Activated CD8-positive, alpha-beta memory T cell treated with anti-CD3 and anti-CD28 coated beads, Interleukin-2, amount 50 U/mL, for 24 hours (primary cell): ENCODE measurements around the gene ZNF467.

Experiments
- DNase-seq: peaks from one replicate; pipeline ENCODE4 v3.0.0-alpha.2; 2020; ENCODE audit errors: extremely low read depth

ZNF467 gene

DNA sequence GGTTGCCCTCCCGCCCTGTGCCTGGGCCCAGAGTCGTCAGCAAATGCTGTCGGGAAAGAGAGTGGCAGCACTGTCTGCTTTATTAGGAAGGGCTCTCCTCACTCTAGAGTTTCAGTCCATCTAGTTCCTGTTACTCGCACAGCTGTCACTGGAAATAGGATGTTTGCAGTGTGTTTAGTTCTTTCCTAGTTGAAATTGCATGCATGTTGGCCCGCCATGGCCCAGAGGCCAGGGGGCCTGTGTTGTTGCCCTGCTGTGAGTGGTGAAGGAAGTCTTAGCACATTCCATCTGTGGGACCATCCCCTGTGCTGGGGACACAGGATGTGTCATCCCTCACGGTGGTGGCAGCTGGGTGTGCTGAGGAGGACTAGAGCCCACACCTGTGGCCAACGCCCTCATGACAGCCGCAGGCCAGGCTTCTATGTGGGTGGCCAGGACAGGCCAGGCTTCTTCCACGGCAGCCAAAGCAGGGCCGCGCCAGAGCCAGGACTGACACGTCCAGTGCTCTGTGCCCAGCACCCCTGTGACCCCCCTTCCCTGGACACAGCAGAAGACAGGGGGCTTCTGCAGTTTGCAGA lies 45.4 kb downstream of the ZNF467 start:
- no peak for DNase-seq

DNA sequence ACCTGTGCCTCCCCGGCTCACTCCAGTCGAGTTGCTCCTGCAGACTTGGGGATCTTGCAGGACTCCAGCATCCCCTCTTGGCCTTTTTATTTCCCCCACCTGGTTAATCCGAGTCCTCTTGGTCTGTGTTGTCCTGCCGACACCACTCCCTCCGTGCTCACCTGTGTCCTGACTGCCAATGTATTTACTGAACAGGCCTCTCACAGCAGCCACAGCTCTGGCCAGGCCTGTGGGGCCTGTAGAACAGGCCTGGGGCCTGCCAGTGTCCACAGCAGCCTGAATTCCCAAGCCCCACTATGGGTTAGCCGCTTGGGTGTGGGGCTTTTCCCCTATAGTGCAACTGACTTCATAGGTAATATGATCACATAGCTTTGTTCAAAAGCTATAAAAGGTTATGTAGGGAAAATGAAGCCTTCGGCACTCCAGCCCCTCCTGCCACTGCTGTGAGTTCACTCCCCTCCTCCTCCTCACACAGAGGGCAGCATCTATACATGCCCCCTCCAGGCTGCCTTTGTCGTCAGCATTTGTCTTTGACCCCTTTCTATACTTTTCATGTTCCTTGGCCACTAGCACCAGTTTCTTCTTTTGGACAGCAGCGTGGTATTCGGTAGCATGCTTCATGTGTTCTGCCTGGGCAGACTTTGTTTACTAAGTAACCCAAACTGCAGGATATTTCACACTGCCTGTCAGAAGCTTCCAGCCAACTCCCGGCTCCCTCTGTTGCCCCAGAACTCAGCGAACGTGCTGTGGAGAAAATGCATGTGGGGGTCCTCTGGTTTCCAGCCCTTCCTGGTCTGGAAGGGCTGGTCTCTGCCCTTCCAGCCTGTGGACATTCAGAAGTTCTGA lies 46.1 kb downstream of the ZNF467 start:
- DNase-seq = no peak

DNA sequence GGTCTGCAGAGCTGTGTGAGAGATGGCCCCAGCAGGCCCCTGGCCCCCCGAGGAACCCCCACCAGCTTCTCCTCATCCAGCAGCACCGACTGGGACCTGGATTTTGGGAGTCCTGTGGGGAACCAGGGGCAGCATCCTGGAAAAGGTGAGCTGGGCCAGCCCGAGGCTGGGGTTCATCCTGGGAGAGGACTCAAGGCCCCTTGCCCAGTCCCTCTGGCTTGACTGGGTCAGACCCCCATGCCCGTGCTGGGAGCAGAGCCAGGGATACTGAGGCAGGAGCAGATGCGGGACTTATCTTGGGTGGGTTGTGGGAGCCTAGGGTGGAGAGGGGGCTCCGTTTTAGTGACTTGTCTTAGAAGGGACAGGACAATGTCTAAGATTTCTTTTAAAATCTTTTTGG lies 47.5 kb downstream of the ZNF467 start:
- no peak for DNase-seq

DNA sequence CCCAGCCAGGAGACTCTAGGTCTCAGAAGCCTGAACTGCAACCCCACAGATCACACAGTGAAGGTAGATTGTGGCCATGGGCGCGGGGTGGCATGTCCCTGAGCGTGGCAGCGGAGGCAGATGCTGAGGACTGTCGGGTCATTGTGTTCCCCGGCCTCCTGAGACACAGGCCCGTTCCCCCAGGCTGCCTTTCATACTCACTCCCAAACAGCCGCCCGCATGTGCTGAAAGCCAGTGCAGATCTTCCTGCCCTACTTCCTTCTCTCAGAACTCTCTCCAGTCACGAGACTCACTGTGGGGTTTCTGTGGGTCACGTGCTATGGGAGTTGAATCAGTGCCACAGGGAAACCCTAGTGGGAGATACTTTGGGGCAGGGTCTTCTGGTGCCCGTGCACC lies 48.0 kb downstream of the ZNF467 start:
- no peak for DNase-seq

DNA sequence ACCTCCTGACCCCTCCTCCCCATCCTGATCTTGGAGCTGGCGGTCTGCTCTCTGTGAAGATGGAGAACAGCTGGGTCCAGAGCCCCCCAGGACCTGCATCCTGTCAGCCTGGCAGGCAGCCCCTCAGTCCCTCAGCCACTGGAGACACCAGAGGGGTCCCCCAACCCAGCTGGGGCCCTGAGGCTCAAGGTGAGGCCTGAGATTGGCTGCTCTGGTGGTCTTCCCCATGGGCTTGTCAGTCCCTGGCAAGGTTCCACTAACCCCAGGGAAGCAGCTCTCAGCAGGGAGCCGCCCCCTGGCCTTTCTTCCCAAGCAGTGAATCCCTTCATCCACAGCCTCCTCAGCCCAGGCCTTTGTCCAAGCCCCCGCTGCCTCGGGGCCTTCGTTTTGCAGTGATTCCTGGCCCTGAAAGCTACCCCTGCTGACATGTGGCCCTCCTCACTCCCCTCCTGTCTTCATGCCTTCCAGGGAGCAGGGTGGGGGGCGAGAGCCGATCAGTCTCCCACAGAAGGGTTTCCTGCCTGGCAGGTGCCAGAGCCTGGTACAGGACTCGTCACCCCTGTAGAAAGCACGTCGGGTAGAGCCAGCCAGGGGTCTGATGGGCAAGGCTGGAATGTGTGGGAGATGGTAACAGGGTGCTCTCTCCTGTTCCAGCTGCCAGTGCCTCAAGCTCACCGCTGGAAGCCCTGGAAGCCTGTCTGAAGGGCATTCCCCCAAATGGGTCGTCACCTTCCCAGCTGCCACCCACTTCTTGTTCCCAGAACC lies 48.5 kb downstream of the ZNF467 start:
- no peak for DNase-seq

DNA sequence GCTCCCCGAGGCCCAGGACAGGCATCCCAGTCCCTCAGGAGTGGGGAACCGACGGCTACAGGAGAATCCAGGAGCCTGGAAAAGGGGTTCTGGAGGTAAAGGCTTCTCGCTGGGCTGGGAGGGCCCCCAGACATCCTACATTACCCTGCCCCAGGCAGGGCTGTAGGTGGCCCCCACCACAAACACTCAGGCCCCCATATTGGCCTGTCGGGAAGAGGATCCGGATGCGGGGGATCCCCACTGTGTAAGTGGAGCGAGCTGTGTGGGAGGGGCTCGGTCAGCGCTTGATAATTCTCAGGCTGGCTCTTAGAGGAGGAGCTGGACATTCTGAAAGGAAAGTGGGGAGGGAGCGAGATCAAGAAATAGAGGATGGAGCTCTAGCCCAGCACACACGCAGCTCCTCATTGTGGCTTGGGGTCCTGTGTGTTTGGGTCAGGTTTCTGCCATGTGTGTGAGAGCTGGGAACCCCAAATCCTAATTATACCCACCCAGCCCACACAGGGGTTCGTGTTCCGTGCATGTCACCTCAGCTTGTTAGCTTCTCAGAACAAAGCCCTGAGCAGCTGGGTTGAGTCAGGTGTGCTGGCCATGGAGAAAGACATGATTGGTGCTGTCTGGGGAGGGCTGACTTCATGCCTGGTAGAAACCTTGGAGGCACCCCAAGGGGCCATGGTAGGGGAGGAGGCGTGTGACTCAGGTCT lies 49.4 kb downstream of the ZNF467 start:
- DNase-seq = no peak

DNA sequence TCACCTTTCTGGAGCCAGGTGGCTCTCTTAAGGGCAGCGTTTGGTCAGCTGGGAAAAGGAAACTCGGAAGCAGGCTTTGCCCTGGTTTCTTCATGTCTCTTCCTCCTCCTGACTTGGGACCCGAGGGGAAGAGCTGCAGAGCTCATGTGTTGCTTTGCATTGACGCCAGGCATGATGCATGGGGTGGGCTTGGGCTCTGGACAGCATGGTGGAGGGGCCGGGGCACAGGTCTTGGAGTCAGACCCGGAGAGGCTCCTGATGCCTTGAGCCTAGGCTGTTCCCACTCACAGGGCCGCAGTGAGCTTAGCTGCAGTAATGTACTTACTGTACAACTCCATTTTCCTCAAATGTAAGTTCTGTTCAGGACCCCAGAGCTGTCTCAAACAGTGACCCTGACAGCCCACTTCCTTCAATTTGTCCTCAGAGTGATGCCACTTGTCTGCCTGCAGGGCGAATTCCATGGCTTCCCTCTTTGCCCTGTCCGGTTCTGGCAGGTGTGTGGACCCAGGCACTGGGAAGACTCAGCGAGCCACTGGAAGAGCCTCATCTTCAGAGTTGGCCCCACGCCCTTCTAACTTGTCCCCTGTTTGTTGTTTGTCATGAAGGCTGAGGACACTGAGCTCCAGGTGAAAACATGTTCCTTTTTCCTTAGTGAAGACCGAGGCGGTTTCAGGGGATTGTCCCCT lies 50.2 kb downstream of the ZNF467 start:
- no peak for DNase-seq

DNA sequence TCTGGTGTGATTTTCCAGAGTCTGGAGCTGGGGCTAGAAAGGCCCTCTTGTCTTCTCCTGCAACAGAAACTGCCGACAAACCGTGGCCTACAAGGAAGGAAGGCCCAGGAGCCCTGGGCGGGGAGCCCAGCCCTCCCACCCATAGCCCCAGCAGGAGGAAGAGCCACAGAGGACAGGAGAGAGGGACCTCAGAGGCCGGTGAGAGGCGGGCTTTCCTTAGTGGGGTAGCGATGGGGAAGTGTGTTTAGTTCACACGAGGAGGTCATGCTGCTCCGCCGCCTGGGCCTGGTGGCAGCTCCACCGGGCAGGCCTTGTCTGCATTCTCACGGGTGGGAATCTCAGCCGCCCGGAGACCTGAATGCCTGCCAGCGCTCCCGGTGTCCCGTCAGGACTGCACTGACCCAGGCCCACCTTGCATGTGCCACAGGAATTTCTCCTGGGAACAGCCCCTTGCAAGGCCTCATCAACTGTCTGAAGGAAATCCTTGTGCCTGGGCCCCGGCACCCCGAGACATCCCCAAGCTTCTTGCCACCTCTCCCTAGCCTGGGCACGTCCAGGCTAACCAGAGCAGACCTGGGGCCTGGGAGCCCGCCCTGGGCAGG lies 50.9 kb downstream of the ZNF467 start:
- no peak for DNase-seq

DNA sequence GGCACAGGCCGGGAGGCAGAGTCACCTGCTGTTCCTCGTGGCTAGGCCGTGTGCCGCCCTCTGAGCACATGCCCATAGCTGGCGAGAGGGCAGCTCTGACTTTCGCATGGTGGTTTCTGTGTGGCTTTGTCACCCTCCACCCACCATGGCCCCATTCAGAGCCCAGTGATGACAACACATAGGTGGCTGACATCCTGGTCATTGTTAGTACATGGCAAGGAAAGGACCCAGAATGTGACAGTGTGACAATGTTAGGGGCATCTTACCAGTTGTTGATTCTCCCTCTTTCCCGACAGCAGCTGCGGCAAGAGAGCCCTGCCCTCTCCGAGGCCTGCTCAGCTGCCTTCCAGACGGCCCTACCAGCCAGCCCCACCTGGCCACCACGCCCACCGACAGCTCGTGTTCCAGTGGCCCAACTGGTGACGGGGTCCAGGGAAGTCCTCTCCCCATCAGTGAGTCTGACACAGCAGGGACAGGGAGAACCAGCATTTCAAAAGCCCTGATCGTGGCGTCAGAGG lies 52.2 kb downstream of the ZNF467 start:
- DNase-seq = no peak

DNA sequence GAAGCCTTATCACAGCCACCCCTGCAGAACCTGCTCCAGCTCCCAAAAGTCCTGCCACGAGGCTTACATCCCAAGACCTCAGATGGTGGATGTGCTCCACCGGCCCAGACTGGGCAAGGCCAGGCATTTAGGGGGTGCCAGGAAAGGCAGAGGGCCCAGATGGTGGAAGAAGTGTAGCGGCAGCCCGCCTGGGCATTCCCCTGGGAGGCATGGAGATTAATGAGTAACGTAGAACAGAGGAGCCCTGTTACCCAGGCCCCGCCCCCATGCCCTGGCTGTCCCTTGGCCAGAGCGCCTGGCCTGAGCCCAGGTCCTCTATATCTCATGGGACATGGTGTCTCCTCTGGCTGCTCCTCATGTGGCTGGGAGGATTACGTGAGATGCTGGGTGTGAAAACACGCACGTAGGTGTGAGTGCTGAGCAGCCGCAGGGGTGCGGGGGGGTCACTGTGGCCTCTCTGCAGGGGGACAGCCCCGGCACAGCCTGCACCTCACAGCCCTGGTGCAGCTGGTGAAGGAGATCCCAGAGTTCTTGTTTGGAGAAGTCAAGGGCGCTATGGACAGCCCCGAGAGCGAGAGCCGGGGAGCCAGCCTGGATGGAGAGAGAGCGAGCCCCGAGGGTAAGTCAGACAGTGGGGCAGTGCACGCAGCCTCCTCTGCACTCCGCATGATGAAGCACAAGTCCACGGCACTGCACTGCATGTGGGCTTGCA lies 52.9 kb downstream of the ZNF467 start:
- DNase-seq = no peak

DNA sequence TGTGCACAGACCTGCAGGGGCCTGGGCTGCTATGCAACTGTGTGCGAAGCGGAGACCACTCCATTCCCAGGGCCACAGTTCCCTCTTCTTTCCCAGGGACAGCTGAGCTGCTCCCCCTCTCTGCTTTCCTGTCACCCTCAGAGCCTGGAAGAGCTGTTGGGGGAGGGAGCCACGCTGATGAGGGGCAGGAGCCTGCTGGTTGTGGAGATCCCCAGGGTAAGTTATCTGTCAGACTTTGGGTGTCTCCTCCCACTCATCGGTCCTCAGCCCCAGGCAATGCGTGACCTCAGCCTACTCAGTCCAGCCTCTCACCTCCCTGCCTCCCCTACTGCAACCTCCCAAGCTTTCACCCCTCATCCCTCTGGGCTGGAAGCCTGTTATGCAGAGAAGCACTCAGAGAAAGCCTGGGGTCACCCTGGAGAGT lies 53.5 kb downstream of the ZNF467 start:
- no peak for DNase-seq

DNA sequence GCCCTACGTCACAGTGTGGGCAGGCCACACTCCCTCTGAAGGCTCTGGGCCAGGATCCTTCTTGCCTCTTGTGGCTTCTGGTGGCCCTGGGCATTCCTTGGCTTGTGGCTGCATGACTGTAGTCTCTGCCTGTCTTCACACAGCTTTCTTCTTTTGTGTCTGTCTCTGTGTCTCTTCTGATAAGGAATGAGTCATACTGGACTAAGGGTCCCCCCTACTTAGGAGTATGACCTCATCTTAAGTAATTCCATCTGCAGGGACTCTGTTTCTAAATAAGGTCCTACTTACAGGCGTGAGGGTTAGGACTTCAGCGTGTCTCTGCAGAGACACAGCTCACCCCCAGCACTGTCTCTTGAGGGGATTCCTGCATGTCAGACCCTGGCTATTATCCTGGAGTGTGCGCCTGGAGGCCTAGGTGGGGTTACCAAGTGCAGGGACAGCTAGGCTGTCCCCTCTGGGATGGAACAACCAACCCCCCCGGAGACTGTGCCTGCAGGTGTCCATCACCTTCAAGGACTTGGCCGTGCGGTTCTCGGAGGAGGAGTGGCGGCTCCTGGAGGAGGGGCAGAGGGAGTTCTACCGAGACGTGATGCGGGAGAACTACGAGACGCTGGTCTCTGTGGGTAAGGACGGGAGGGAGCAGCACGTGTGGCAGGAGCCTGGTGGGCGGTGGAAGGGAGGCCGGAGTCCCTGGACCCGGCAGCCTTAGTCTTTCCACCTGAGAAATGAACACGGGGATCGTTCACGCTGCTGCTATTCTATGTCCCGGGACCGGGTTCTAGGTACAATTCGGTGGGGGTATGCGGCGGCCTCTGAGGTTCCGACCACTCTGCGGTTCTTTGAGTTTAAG lies 54.1 kb downstream of the ZNF467 start:
- no peak for DNase-seq

DNA sequence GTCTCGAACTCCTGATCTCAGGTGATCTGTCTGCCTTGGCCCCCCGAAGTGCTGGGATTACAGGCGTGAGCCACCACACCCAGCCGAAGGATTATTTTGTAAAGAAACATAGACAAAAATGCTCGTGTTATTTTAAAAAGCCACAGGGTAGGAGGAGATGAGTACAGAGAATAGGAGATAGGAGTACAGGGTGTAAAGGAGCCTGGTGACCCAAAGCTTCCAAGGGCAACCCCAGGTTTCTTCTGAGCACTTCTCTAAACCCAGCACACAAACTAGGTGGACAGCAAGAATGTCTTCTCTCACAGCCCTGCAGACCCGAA lies 54.7 kb downstream of the ZNF467 start:
- no peak for DNase-seq

DNA sequence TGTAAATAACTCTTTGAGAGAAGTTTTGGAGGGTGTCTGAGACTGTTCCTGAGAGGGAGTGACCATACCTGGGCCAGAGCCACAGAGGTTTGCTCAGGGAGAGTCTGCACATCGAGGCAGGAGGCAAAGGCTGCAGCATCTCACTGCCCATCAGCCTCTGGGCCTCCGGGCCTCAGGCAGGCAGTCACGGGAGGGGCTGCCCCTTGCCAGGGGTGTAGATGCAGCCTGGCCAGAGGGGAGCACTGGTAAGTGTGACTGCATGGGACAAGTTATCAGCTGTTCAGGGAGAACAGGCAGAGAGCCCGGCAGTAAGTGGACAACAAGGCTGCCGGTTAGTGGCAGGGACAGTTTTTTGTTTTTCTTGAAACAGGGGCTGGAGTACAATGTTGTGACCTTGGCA lies 55.9 kb downstream of the ZNF467 start:
- no peak for DNase-seq

DNA sequence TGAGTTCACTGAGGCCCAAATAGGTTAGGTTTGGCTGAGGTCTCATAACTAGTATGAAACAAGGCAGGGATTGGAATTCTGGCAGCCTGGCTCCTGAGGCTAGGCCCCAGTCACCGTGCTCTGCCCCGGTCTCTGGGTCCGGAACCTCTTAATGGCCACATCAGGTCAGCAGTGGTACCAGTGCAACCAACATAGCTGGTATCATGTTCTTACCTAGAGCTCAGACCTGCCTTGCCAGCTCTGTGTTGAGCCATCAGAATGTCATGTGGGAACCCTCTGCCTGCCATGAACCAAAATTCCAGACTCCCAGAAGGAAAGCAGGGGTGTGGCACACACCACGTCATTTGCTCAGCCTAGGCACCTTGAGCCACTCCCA lies 56.5 kb downstream of the ZNF467 start:
- DNase-seq = no peak

DNA sequence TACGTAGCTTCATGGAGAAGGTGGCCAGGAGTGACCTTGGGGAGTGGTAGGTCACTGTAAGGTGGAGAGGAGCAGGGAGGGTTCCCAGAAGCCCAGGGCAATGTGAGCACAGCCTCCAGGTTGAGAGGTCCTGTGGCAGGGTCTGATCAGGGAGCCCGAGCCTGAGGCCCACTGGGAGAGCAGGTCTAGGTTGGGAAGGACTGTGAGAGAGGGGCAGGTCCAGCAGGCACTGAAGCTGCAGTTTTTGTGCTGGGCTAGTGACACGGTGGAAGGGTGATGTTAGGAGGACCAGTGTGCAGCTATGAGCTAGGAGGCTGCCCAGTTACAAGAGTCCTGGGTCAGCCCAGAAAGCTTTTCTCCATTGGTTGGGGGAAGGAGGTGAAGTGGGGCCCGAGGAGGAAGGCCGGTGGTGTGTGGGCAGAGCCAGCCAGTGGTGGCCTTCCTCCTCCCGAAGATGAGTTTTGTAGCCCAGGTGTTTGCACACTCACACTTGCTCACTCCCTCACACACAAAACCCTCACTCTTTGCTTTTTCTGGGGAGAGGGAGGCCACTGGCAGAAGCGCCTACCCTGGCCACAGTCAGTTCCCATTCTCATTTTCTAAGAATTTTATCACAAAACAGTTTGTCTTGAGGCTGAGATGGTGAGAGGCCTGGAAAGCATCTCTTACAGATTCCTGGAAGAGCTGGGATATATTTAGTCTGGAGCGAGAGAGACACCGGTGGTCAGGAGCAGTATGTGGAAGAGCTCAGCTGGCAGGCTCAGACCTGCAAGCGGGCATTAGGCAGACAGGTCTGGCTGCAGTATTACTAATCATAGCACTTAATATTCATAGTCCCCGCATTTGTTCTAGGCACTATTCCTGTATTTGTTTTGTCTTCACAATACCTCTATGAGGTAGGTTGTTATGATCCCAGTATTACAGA lies 57.1 kb downstream of the ZNF467 start:
- DNase-seq = no peak

DNA sequence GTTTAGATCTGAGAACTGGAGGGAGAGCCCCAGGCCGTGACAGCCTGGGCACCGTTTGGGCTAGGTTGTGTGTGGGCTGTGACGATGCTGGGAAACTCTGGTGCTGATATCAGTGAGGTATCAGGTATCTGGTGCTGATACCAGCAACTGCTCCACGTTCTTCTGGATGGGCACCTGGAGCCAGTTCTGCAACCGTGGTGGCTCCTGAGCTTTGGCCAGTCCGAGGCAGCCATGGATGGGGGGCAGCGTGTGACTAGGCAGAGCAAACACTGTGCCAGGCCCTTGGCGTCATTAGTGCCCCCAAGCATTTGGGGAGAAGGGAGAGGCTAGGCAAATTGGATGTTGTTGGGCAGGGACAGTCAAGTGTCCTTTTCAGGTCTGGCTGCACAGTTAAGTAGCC lies 57.9 kb downstream of the ZNF467 start:
- no peak for DNase-seq

DNA sequence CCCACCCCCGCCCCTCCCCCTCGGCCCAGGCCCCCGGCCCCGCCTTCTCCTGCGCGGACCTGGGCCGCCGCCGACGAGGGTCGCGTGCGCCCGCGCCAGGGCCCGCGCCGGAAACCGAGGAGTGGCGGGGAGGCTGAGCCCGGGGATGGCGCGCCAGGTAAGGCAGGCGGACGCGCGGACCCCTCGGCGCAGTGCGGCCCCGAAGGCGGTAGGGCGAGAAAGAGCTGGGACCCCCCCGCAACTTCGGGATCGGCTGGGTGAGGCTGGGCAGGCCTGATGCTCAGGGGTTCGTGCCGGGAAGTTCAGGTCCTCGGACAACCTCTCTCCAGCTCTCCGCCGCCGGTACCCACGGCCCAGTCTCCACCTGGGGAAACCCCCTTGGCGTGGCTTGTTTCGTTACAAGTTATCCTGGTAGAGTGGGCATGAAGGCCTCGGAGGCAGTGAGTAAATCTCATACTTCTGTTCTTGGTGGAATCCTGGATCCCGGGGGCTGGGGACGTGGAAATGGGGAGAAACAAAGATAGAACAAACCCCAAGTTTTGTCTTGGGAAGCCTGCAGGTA lies 58.4 kb downstream of the ZNF467 start:
- DNase-seq = no peak
